Cerebellar cortex (tissue), 1 donor: ENCODE measurements around the gene PSKH1.
"Not testable (repeated sequence)": the region's sequence is repeated elsewhere in the genome, so short reads cannot be mapped to it uniquely, and the experiment has no call there.

Experiments used
- DNase-seq: peaks from one replicate; pipeline ENCODE4 v3.0.0-alpha.2; 2015; ENCODE audit warnings: low spot score

The PSKH1 gene

GRCh38 chr16:67961551-67961957 lies 68.5 kb downstream of the PSKH1 start:
- no peak for DNase-seq

- DNase-seq, result no peak
Observed at GRCh38 chr16:67962135-67962534, 69.1 kb downstream of the PSKH1 start.

DNA sequence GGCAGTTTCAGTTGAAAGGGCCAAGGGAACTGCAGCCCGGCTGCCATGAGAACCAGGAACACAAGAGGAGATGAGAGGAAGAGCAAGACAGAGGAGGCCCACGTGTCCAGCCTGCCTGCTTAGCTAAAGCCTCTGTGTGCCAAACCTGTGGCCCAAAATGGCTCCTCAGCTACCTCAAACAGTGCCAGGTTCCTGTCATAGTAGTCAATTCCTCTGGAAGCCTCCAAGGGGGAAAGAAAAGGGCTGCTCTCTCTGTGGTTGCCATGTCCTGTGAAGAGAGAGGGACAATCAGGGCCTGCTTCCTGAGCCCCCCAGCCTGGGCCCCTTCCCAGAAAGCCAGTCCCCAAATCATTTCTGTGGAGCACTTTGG lies 70.2 kb downstream of the PSKH1 start:
- DNase-seq, result no peak

- DNase-seq, result no peak
Observed at GRCh38 chr16:67963662-67964321, 70.7 kb downstream of the PSKH1 start.

- no peak for DNase-seq
Observed at GRCh38 chr16:67964477-67965131, 71.5 kb downstream of the PSKH1 start.

- no peak for DNase-seq
Observed at GRCh38 chr16:67965668-67966548, 72.9 kb downstream of the PSKH1 start.

DNA sequence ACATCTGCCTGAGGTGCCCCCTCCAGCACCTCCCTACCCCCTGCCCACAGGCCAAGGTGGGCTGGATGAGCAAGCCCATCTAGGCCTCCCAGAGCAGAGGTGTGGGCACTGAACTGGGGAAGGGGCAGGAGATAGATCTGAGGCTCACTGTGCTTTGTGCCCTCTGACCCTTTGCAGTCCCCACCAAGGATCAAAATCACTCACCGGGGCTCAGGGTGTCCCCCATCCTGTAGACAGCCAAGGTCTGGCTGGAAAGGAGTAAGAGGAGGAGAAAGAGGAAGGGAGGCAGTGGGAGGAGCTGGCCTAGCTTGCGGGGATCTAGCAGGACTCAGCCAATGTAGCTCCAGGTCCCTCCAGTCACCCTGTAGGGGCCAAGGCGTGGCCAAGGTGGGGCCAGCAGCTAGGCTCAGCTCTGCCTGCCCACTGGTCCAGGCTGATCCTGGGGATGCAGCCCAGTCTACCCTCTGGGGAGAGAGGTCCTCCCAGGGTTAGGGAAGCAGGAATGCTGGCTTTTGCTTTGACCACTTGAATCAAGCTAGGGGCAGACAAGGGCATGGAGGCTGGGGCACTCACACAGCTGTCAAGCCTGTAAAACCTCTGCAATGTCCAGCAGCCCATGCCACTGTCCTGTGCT lies 73.6 kb downstream of the PSKH1 start:
- DNase-seq, result peak; percentile 43

- no peak for DNase-seq
Observed at GRCh38 chr16:67967183-67967957, 74.3 kb downstream of the PSKH1 start.

GRCh38 chr16:67967958-67968399 lies 74.9 kb downstream of the PSKH1 start:
- DNase-seq, result no peak

GRCh38 chr16:67968400-67969253 lies 75.6 kb downstream of the PSKH1 start, which contains the start of gene SLC12A4:
SLC12A4 (minus strand) TSS chr16:67968637; CDS start chr16:67968553, 84 bp downstream.
- peak; percentile 56 for DNase-seq

DNA sequence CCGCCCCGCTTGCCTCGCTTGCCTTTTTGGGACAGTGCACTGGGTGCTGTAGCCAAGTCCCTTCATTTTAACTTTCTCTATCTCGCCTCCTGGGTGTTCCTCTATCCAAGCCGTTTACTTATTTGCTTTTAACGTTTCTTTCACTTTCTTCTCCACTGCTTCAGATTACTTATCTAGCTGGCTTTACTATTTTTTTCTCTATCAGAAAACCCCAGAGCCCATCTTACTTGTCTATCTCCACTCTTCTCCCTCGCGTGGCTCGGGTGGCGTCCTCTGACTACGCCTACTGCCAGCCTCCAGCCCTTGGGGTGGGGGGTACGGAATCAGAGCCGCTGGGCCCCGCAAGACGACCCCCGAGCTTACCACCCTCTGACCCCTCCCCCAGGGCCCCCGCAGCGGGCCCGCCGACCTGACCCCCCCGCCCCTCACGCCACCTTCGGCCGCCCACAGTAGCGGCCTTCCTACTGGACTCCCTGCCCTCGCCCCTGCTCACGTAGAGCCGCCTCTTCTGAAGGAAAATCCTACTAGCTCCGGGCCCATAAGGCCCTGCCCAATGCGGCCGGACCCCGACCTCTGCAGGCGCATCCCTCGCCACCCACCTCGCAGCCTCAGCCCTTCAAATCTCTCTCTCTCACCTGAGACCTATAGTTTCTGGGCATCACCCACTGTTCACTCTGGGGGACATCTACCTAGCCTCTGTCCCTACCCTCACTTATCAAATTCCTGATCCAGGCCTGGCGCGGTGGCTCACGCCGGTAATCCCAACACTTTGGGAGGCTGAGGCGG lies 76.4 kb downstream of the PSKH1 start:
- DNase-seq, result no peak

GRCh38 chr16:67971111-67971510 lies 78.1 kb downstream of the PSKH1 start:
- DNase-seq, result no peak

DNA sequence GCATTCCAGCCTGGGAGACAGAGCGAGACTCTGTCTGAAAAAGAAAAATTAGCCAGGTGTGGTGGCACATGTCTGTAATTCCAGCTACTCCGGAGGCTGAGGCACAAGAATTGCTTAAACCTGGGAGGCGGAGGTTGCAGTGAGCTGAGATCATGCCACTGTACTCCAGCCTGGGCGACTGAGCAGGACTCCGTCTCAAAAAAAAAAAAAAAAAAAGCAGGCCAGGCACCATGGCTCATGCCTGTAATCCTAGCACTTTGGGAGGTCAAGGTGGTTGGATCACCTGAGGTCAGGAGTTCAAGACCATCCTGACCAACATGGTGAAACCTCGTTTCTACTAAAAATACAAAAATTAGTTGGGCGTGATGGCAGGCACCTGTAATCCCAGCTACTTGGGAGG lies 79.2 kb downstream of the PSKH1 start:
- not testable (repeated sequence) for DNase-seq

DNA sequence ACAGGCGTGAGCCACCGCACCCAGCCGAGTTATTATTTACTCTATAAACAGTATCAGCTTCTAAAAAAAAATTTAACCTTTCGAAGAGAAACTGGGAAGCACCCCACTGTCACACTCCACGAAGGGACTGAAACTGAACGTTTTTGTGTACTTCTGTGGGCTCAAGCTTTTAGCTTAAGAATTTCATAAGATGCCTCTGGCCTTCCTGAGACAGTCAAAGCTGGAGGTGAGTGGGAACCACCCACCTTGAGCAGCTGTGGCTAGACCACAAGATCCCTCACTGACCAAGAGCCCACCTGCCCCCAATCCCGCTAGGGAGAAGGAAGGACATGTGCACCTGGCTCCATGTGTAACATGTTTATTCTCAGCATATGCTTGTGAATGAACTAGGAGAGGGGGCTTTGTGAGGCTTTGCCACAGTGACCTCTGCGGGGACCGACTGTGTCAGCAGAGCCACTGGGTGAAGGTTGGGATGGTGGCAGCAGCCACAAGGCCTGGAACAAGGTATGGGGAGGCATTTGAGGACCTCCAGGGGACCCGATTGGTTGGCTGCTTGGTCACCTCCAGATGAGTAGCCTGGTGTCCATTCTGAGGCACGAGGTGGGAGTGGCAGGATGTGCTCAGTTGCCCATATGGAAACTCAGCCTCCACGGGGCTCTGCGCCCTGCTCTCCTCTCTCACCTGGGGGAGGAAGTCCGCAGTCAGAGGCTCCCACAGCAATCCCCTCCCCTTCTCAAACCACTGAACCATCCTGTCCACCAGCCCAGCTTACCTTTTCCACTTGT lies 82.5 kb downstream of the PSKH1 start:
- DNase-seq, result no peak

DNA sequence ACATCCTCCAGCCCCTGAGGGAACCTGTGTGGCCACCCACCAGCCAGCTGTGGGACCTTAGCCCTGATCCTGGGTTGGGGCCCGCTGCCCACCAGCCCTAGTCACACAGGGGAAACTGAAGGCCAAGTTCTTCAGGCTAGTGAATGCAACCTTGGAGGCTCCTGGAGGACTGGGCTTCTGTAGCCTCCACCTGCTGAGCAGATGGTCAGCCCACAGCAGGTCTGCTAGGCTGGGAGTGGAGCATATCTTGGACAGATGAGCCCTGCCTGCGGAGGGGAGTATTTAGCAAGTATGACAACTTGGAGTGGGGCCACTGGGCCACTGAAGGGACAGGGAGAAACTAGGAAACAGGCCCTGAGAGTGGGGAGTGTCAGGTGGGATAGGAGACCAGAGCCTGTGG lies 83.2 kb downstream of the PSKH1 start:
- no peak for DNase-seq

- no peak for DNase-seq
Observed at GRCh38 chr16:67977005-67977404, 84.0 kb downstream of the PSKH1 start.

DNA sequence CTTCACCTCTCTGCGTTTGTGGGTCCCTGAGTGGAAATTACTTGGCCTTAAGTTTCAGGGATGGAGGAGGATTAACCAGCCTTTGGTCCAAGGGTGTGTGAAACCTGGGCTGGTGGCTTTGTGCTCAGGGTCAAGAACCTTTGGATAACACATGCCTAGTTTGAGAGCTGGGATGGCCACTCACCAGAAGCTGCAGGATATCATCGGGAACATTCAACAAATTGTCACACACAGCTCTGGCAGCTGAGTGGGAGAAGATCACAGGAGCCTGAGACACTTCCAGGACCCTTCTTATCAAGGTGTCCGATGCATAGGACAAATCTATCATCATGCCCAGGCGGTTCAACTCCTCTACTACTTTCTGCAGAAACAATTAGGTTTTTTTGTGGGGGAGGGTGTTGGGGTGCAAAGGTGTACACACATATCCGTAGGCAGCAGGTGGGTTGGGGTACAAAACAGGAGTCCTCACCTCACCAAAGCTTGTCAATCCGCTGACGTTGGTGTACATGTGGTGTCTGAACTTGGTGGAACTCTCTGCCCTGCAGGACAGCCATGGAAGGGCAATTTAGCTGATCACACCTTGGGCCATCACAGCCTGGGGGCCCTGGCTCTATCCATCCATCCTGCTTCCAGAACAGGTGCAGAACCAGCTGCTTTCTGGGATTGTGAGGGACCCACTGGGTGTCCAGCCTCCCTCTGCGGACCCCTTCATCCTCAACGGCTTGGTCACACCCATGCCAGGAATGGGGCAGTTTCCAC lies 84.6 kb downstream of the PSKH1 start:
- DNase-seq, result no peak
